Effector memory CD4-positive, alpha-beta T cell (primary cell): ENCODE data around the gene KSR1.
"Not testable (repeated sequence)": the region's sequence is repeated elsewhere in the genome, so short reads cannot be mapped to it uniquely, and the experiment has no call there.

ENCODE experiments used
- DNase-seq, 3 donors: peaks; one replicate each; pipeline ENCODE4 v3.0.0-alpha.2; 2020
- H3K27ac ChIP-seq: 2 replicates; pipeline ENCODE4 v1.7.0; 2013; ENCODE audit warnings: mild to moderate bottlenecking, low read length, moderate library complexity; ENCODE audit not compliant: insufficient read depth, poor library complexity, severe bottlenecking
- H3K27me3 ChIP-seq: replicated peaks from 2 replicates; pipeline ENCODE4 v1.7.0; 2013; ENCODE audit warnings: mild to moderate bottlenecking, low read length; ENCODE audit not compliant: insufficient read depth, control insufficient read depth, poor library complexity, severe bottlenecking
- H3K36me3 ChIP-seq: 2 replicates; pipeline ENCODE4 v1.7.0; 2013; ENCODE audit warnings: mild to moderate bottlenecking, low read length, moderate library complexity; ENCODE audit not compliant: control insufficient read depth, insufficient read depth
- H3K4me1 ChIP-seq: 2 replicates; pipeline ENCODE4 v1.7.0; 2013; ENCODE audit warnings: low read length, mild to moderate bottlenecking; ENCODE audit not compliant: control insufficient read depth, insufficient read depth, poor library complexity, severe bottlenecking
- H3K4me3 ChIP-seq: 2 replicates; pipeline ENCODE4 v1.7.0; 2013; ENCODE audit warnings: low read length, low read depth, mild to moderate bottlenecking; ENCODE audit not compliant: insufficient read depth, poor library complexity, severe bottlenecking
- H3K9me3 ChIP-seq: 2 replicates; pipeline ENCODE4 v1.7.0; 2013; ENCODE audit warnings: mild to moderate bottlenecking, low read length, moderate library complexity; ENCODE audit not compliant: control insufficient read depth

KSR1 gene

GRCh38 chr17:27425571-27425970, 30.7 kb upstream of the KSR1 start:
- not testable (repeated sequence) for H3K9me3 ChIP-seq, H3K27me3 ChIP-seq, DNase-seq, H3K27ac ChIP-seq, H3K4me1 ChIP-seq, H3K36me3 ChIP-seq, H3K4me3 ChIP-seq

GRCh38 chr17:27425991-27426390, 30.3 kb upstream of the KSR1 start:
- H3K27ac ChIP-seq: no peak overlapping the region
- no peaks in the 10 kb centered on the region for H3K27me3 ChIP-seq
- no peaks in the 10 kb centered on the region for H3K4me1 ChIP-seq
- no peaks in the 10 kb centered on the region for H3K9me3 ChIP-seq
- H3K4me3 ChIP-seq: no peak overlapping the region
- no peak for DNase-seq
- no peaks in the 10 kb centered on the region for H3K36me3 ChIP-seq

- not testable (repeated sequence) for H3K36me3 ChIP-seq, H3K4me3 ChIP-seq, H3K27ac ChIP-seq, H3K4me1 ChIP-seq, DNase-seq, H3K27me3 ChIP-seq, H3K9me3 ChIP-seq
Observed at GRCh38 chr17:27426471-27426870, 29.8 kb upstream of the KSR1 start.

- not testable (repeated sequence) for H3K4me3 ChIP-seq, DNase-seq, H3K9me3 ChIP-seq, H3K4me1 ChIP-seq, H3K27me3 ChIP-seq, H3K36me3 ChIP-seq, H3K27ac ChIP-seq
Observed at GRCh38 chr17:27427166-27427862, 28.9 kb upstream of the KSR1 start.

- Histone ChIP-seq H3K4me3 (no peak overlapping the region), H3K36me3 (no peaks in the 10 kb centered on the region), H3K27me3 (no peaks in the 10 kb centered on the region), H3K4me1 (no peaks in the 10 kb centered on the region), H3K27ac (no peak overlapping the region), H3K9me3 (no peaks in the 10 kb centered on the region)
- DNase-seq: no peak
Observed at GRCh38 chr17:27428781-27429505, 27.3 kb upstream of the KSR1 start.

- DNase-seq: no peak
- Histone ChIP-seq H3K27me3 (no peaks in the 10 kb centered on the region), H3K9me3 (no peaks in the 10 kb centered on the region), H3K4me1 (no peaks in the 10 kb centered on the region), H3K27ac (no peak overlapping the region), H3K36me3 (no peaks in the 10 kb centered on the region), H3K4me3 (no peak overlapping the region)
Observed at GRCh38 chr17:27429666-27430382, 26.4 kb upstream of the KSR1 start.

GRCh38 chr17:27430383-27430840, 25.8 kb upstream of the KSR1 start:
- no peak for DNase-seq
- Histone ChIP-seq H3K27me3 (no peaks in the 10 kb centered on the region), H3K36me3 (no peaks in the 10 kb centered on the region), H3K4me3 (no peak overlapping the region), H3K4me1 (no peaks in the 10 kb centered on the region), H3K9me3 (no peaks in the 10 kb centered on the region), H3K27ac (no peak overlapping the region)

GRCh38 chr17:27430882-27431491, 25.3 kb upstream of the KSR1 start:
- no peaks in the 10 kb centered on the region for H3K4me1 ChIP-seq
- no peak overlapping the region for H3K27ac ChIP-seq
- no peaks in the 10 kb centered on the region for H3K27me3 ChIP-seq
- DNase-seq: no peak
- H3K4me3 ChIP-seq: no peak overlapping the region
- H3K36me3 ChIP-seq: no peaks in the 10 kb centered on the region
- no peaks in the 10 kb centered on the region for H3K9me3 ChIP-seq

GRCh38 chr17:27433521-27433920, 22.7 kb upstream of the KSR1 start:
- Histone ChIP-seq H3K27me3 (no peaks in the 10 kb centered on the region), H3K4me3 (no peak overlapping the region), H3K27ac (no peak overlapping the region), H3K9me3 (no peaks in the 10 kb centered on the region), H3K36me3 (no peaks in the 10 kb centered on the region), H3K4me1 (no peaks in the 10 kb centered on the region)
- DNase-seq: no peak
